ENCODE data around the gene ATAD2B. TPM values are rescaled to one million over a fixed set of nuclear protein-coding genes. Genes with fewer than 3 reads are reported as not detected.

ATAD2B gene
- total RNA-seq, 1 donor: 17.4 TPM

DNA sequence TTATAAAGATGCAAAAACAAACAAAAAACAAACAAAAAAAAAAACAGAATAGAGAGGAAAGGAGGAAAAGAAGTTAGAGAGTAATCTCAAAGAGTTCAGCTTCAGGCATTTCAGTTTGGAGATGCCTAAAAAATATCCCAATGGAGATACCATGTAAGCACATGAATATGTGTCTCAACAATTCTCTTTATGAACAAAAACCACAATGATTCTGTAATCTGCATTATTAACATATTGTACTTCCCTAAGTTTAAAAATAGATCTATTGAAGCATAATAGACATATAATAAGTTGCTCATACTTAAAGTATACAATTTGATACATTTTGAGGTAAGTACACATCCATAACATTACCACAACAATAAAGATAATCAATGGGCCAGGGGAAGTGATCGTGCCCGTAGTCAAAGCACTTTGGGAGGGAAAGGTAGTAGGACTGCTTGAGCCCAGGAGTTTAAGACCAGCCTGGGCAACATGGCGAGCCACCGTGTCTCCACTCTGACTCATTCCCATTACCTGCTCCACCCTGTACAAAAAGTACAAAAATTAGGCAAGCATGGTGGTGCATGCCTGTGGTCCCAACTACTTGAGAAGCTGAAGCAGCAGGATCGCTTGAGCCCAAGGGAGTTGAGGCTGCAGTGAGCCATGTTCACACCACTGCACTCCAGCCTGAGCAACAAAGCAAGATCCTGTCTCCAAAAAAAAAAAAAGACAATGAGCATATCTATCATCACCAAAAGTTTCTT is 158.9 kb downstream of the ATAD2B start:
- Histone ChIP-seq H3K4me3 (ENCODE audit: insufficient read depth, low read length) (no peak overlapping the region), H3K4me2 (ENCODE audit: insufficient read depth, low read length) (no peak overlapping the region), H3K27ac (ENCODE audit: low read depth, low read length) (no peak overlapping the region), H3K36me3 (ENCODE audit: insufficient read depth, low read length) (peaks cover 9% of the 10 kb centered on the region), H3K4me1 (ENCODE audit: insufficient read depth, low read length) (peaks cover 4% of the 10 kb centered on the region), H3K27me3 (ENCODE audit: insufficient read depth, low read length) (no peaks in the 10 kb centered on the region), H3K79me2 (ENCODE audit: insufficient read depth, low read length) (no peaks in the 10 kb centered on the region), H4K20me1 (ENCODE audit: insufficient read depth, low read length) (no peaks in the 10 kb centered on the region), H2AFZ (ENCODE audit: low read length) (no peak overlapping the region), H3K9me3 (ENCODE audit: low read depth, low read length) (no peaks in the 10 kb centered on the region)
- no peak for DNase-seq (ENCODE audit: insufficient read length, low spot score, missing footprints)
- TF ChIP-seq, protein P1, sequence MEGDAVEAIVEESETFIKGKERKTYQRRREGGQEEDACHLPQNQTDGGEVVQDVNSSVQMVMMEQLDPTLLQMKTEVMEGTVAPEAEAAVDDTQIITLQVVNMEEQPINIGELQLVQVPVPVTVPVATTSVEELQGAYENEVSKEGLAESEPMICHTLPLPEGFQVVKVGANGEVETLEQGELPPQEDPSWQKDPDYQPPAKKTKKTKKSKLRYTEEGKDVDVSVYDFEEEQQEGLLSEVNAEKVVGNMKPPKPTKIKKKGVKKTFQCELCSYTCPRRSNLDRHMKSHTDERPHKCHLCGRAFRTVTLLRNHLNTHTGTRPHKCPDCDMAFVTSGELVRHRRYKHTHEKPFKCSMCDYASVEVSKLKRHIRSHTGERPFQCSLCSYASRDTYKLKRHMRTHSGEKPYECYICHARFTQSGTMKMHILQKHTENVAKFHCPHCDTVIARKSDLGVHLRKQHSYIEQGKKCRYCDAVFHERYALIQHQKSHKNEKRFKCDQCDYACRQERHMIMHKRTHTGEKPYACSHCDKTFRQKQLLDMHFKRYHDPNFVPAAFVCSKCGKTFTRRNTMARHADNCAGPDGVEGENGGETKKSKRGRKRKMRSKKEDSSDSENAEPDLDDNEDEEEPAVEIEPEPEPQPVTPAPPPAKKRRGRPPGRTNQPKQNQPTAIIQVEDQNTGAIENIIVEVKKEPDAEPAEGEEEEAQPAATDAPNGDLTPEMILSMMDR (IDR thresholded peaks at IDR 0.05; ENCODE audit: extremely low read depth, low read depth, low read length): no peak

DNA sequence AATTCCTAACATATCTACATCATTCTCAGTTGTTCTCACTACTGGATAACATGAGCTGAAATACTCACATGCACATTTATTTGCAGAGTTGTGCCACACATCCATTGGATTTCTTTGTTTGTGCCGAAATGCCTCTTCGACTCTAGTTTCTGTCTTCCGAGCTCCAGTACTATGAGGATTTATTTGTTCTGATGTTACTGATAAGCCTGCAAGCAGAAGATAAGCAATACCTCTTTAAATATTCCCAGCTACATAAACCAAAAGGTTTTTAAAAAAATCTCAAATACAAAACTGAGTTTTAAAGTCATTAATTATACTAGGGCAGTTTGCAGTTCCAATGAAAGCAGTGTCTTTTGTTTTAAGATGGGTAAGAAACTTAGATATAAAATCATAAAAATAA is 164.8 kb downstream of the ATAD2B start:
- Histone ChIP-seq H3K4me3 (ENCODE audit: insufficient read depth, low read length) (no peak overlapping the region), H2AFZ (ENCODE audit: low read length) (no peak overlapping the region), H3K4me2 (ENCODE audit: insufficient read depth, low read length) (no peak overlapping the region), H3K36me3 (ENCODE audit: insufficient read depth, low read length) (peaks cover 2% of the 10 kb centered on the region), H3K27ac (ENCODE audit: low read depth, low read length) (no peak overlapping the region), H3K27me3 (ENCODE audit: insufficient read depth, low read length) (no peaks in the 10 kb centered on the region), H4K20me1 (ENCODE audit: insufficient read depth, low read length) (no peaks in the 10 kb centered on the region), H3K9me3 (ENCODE audit: low read depth, low read length) (no peaks in the 10 kb centered on the region), H3K79me2 (ENCODE audit: insufficient read depth, low read length) (no peaks in the 10 kb centered on the region), H3K4me1 (ENCODE audit: insufficient read depth, low read length) (peaks cover 14% of the 10 kb centered on the region)
- TF ChIP-seq, protein P1 (IDR thresholded peaks at IDR 0.05; ENCODE audit: extremely low read depth, low read depth, low read length): no peak
- DNase-seq (ENCODE audit: insufficient read length, low spot score, missing footprints): no peak

DNA sequence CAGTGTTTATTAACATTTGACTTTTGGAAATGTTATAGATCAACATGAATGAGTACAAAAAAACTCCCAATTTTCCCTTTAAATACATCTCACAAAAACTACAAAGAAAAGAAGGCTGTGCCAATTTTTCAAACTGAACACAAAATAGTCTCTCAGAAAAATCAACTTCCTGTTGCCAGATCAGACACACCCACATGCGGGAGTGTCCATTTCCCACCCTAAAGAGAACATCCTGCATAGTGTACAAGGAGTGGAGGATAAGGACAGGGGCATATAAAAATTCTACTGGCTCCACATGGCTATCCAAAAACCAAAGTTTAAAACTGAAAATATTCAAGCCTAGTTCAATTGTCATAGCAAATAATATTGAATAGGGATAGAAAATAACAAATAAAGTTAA is 165.3 kb downstream of the ATAD2B start:
- H3K9me3 ChIP-seq (ENCODE audit: low read depth, low read length): no peaks in the 10 kb centered on the region
- no peak overlapping the region for H3K4me3 ChIP-seq (ENCODE audit: insufficient read depth, low read length)
- TF ChIP-seq, protein P1 (IDR thresholded peaks at IDR 0.05; ENCODE audit: extremely low read depth, low read depth, low read length): no peak
- peaks cover 14% of the 10 kb centered on the region for H3K4me1 ChIP-seq (ENCODE audit: insufficient read depth, low read length)
- peaks cover 6% of the 10 kb centered on the region for H3K36me3 ChIP-seq (ENCODE audit: insufficient read depth, low read length)
- H3K27me3 ChIP-seq (ENCODE audit: insufficient read depth, low read length): no peaks in the 10 kb centered on the region
- no peak overlapping the region for H3K27ac ChIP-seq (ENCODE audit: low read depth, low read length)
- H2AFZ ChIP-seq (ENCODE audit: low read length): no peak overlapping the region
- no peaks in the 10 kb centered on the region for H3K79me2 ChIP-seq (ENCODE audit: insufficient read depth, low read length)
- no peak for DNase-seq (ENCODE audit: insufficient read length, low spot score, missing footprints)
- no peak overlapping the region for H3K4me2 ChIP-seq (ENCODE audit: insufficient read depth, low read length)
- H4K20me1 ChIP-seq (ENCODE audit: insufficient read depth, low read length): no peaks in the 10 kb centered on the region

DNA sequence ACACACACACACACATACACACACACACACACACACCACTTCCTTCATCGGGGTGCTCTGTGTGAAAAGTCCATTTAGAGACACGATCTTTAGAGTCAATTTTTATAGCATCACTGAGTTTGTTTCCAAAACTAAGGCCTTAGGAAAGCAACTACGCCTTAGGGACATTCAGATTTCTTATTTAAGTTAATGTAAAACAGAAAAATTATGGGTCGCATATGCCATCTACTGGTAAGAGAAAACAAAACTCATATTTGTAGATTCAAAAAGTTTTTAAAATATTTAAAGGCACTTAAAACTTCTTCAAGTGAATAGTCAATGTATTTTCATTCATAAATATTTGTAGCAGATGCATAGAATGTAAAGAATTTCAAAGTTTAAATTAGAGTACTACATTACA is 166.2 kb downstream of the ATAD2B start:
- TF ChIP-seq, protein P1 (IDR thresholded peaks at IDR 0.05; ENCODE audit: extremely low read depth, low read depth, low read length): peak; percentile 44
- H3K79me2 ChIP-seq (ENCODE audit: insufficient read depth, low read length): no peaks in the 10 kb centered on the region
- no peaks in the 10 kb centered on the region for H3K27me3 ChIP-seq (ENCODE audit: insufficient read depth, low read length)
- H2AFZ ChIP-seq (ENCODE audit: low read length): no peak overlapping the region
- H3K4me3 ChIP-seq (ENCODE audit: insufficient read depth, low read length): no peak overlapping the region
- peaks cover 6% of the 10 kb centered on the region for H3K36me3 ChIP-seq (ENCODE audit: insufficient read depth, low read length)
- H3K9me3 ChIP-seq (ENCODE audit: low read depth, low read length): no peaks in the 10 kb centered on the region
- H3K27ac ChIP-seq (ENCODE audit: low read depth, low read length): no peak overlapping the region
- DNase-seq (ENCODE audit: insufficient read length, low spot score, missing footprints): no peak
- peaks cover 14% of the 10 kb centered on the region for H3K4me1 ChIP-seq (ENCODE audit: insufficient read depth, low read length)
- H3K4me2 ChIP-seq (ENCODE audit: insufficient read depth, low read length): no peak overlapping the region
- H4K20me1 ChIP-seq (ENCODE audit: insufficient read depth, low read length): no peaks in the 10 kb centered on the region

Measured in osteoblast (primary cell).